ENCODE data around the gene RANBP9. TPM values are rescaled to one million over a fixed set of nuclear protein-coding genes. Genes with fewer than 3 reads are reported as not detected.

The RANBP9 gene
- total RNA-seq, 2 donors from 2014 or later = 14.3 to 26.7 TPM

DNA sequence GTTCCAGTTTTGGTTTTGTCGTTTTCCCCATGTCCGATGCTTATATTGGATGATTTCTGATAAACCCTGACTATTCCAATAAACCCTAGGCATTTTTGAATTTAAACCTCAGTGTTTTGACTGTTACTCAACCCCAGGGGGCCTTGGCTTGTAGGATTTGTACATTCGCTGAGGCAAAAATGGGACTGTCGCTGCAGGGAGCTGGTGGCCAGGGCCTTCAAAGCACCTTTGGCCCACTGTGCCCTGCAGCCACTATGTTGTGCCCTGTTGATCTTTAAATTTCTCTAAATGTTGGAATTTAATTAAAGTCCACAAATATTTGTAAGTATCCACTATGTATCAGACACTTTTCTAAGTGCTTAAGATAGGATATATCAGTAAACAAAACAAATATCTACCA, 106.0 kb downstream of the RANBP9 start:
- intact Hi-C loops (cut with DNase I) = no loop called here
- no peaks in the 10 kb centered on the region for H3K9me3 ChIP-seq
- H3K27ac ChIP-seq = no peak overlapping the region
- no peaks in the 10 kb centered on the region for H3K4me1 ChIP-seq
- WGBS, 2 donors = 87 to 89% methylated on average over 4 of the region's 4 CpGs
- H3K36me3 ChIP-seq (replicated peaks in 1 of 2; ENCODE audit: insufficient read depth in 1 of 2, low read depth in 2 of 2) = peaks cover 0 to 1% of the 10 kb centered on the region in 2 donors
- ATAC-seq (no peak), DNase-seq (no peak)
- TF ChIP-seq, protein P1, sequence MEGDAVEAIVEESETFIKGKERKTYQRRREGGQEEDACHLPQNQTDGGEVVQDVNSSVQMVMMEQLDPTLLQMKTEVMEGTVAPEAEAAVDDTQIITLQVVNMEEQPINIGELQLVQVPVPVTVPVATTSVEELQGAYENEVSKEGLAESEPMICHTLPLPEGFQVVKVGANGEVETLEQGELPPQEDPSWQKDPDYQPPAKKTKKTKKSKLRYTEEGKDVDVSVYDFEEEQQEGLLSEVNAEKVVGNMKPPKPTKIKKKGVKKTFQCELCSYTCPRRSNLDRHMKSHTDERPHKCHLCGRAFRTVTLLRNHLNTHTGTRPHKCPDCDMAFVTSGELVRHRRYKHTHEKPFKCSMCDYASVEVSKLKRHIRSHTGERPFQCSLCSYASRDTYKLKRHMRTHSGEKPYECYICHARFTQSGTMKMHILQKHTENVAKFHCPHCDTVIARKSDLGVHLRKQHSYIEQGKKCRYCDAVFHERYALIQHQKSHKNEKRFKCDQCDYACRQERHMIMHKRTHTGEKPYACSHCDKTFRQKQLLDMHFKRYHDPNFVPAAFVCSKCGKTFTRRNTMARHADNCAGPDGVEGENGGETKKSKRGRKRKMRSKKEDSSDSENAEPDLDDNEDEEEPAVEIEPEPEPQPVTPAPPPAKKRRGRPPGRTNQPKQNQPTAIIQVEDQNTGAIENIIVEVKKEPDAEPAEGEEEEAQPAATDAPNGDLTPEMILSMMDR (IDR thresholded peaks at IDR 0.05) = no peak
- no peak for TF ChIP-seq POLR2A (IDR thresholded peaks at IDR 0.05)
- no peak overlapping the region for H3K4me3 ChIP-seq
- no peaks in the 10 kb centered on the region for H3K27me3 ChIP-seq

DNA sequence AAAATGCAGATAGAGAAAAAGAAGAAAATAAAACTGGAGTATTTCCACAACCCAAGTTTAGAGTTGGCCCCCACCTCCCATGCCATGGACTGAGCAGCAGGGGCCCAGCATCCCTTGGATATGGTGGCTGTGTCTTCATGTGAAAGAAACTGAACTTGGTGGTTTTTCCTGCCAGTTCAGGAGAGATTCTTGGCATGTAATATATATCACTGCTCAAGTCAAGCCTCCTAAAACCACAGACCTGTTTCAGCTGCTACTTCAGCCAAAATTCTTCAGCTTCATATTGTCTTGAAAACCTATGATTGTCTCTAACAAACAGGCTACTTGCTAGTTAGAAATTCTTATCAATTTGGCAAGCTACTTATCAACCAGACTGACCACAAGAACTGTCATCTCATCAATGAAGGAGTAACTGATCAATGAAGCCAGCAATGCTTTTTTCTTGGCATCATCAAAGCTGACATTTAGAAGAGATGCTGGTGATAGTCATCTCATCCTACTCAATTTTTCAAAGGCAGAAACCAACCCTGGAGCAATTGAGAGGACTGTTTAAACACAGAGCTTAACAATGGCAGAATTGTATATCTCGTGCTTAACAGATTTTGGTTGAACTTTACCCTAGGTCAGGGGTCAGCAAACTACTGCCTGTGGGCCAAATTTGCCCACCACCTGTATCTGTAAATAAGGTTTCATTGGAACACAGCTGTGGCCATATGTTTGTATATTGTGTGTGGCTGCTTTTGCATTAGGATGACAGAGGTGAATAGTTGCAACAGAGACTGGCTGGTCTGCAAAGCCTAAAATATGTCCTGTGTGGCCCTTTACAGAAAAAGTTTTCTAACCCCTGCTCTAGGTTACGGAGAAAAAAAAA, 106.9 kb downstream of the RANBP9 start:
- 66 to 100% methylated on average over 1 to 2 of the region's 2 CpGs for whole genome bisulfite sequencing, 2 donors
- H3K9me3 ChIP-seq = no peaks in the 10 kb centered on the region
- H3K27me3 ChIP-seq = no peaks in the 10 kb centered on the region
- H3K4me1 ChIP-seq = no peaks in the 10 kb centered on the region
- no peak for TF ChIP-seq POLR2A (IDR thresholded peaks at IDR 0.05)
- TF ChIP-seq, protein P1 (IDR thresholded peaks at IDR 0.05) = no peak
- no peak for DNase-seq
- ATAC-seq = no peak
- H3K4me3 ChIP-seq = no peak overlapping the region
- intact Hi-C loops (cut with DNase I) = no loop called here
- H3K36me3 ChIP-seq (replicated peaks in 1 of 2; ENCODE audit: insufficient read depth in 1 of 2, low read depth in 2 of 2) = peaks cover 0 to 2% of the 10 kb centered on the region in 2 donors
- no peak overlapping the region for H3K27ac ChIP-seq

DNA sequence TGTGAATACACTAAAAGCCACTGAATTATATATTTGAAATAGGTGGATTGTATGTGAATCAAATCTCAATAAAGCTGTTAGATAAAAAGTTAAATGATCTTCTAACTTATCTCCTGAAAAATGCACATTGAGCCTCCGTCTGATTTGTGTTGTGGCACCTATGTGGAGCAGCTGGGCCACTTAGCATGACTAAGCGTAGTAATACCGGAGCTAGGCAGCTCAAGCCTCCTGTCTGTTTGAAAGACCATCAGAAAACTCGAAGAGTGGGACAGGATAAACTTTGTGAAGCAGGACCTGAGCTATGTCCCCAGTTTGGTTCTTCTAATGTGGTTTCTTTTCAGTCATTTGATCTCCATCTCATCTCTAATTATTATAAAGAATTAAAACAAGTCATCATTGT, 107.5 kb downstream of the RANBP9 start:
- intact Hi-C loops (cut with DNase I) = no loop called here
- ATAC-seq (no peak), DNase-seq (no peak)
- 74 to 81% methylated on average over 4 of the region's 4 CpGs for WGBS, 2 donors
- Histone ChIP-seq H3K36me3 (replicated peaks in 1 of 2; ENCODE audit: insufficient read depth in 1 of 2, low read depth in 2 of 2) (peaks cover 0 to 2% of the 10 kb centered on the region in 2 donors), H3K4me1 (no peaks in the 10 kb centered on the region), H3K4me3 (no peak overlapping the region), H3K9me3 (no peaks in the 10 kb centered on the region), H3K27ac (no peak overlapping the region), H3K27me3 (no peaks in the 10 kb centered on the region)
- TF ChIP-seq, protein P1 (IDR thresholded peaks at IDR 0.05) = no peak
- TF ChIP-seq POLR2A (IDR thresholded peaks at IDR 0.05) = no peak

DNA sequence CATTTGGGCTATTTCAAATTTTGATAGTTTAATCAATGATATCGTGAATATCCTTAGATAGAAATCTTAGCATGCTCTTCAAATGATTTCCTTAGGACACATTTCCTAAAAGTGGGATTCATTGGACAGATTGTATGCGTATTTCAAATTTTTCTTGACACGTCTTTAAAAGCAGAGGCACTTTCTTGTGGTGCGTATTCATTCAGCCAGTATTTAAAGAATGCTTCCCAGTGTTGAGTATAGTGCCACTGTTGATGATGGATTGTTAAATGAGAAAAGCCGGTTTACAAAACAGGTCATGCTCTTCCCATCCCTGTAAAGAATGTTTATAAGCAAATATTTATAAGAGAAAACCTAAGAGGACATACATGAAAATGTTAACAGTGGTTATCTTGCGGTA, 111.6 kb downstream of the RANBP9 start:
- Histone ChIP-seq H3K27me3 (no peaks in the 10 kb centered on the region), H3K27ac (no peak overlapping the region), H3K9me3 (no peaks in the 10 kb centered on the region), H3K4me1 (peaks cover under 1% of the 10 kb centered on the region), H3K36me3 (replicated peaks in 1 of 2; ENCODE audit: insufficient read depth in 1 of 2, low read depth in 2 of 2) (peaks cover 0 to 2% of the 10 kb centered on the region in 2 donors), H3K4me3 (no peak overlapping the region)
- intact Hi-C loops (cut with DNase I) = no loop called here
- TF ChIP-seq, protein P1 (IDR thresholded peaks at IDR 0.05) = no peak
- no peak for DNase-seq
- WGBS, 2 donors = 93 to 94% methylated on average over 6 of the region's 6 CpGs
- no peak for ATAC-seq

DNA sequence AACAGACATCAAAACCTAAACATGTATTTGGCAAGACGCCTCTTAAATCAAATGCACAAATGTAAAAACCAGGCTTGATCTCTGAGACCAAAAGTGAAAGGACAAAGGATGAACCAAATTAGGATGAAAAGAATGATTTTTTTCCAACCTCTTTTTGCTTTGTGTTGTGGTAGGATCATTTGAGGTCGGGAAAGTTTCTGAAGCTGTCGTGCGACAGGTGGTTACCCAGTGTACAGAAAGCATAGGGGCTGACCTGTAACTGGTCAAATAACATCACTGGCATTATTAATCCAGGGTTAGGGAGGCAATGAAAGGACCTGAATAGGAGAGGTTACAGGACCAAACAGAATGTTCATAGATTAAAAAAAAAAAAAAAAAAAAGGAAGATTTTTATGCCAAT, 114.6 kb downstream of the RANBP9 start:
- H3K4me1 ChIP-seq = peaks cover 5% of the 10 kb centered on the region
- ATAC-seq (no peak), DNase-seq (no peak)
- no peak overlapping the region for H3K4me3 ChIP-seq
- intact Hi-C loops (cut with DNase I) = no loop called here
- H3K36me3 ChIP-seq (replicated peaks in 1 of 2; ENCODE audit: insufficient read depth in 1 of 2, low read depth in 2 of 2) = peaks cover 0 to 2% of the 10 kb centered on the region in 2 donors
- whole genome bisulfite sequencing, 2 donors = 94% methylated on average over 4 of the region's 4 CpGs
- H3K27ac ChIP-seq = no peak overlapping the region
- H3K9me3 ChIP-seq = no peaks in the 10 kb centered on the region
- no peak for TF ChIP-seq POLR2A (IDR thresholded peaks at IDR 0.05)
- TF ChIP-seq, protein P1 (IDR thresholded peaks at IDR 0.05) = no peak
- no peaks in the 10 kb centered on the region for H3K27me3 ChIP-seq

Measured in body of pancreas (tissue), 4 donors.